Kidney (tissue), 14 donors: ENCODE data around the gene EEF1AKMT1. TPM values are rescaled to one million over a fixed set of nuclear protein-coding genes. Genes with fewer than 3 reads are reported as not detected.

ENCODE experiments used
- DNase-seq, 5 donors: peaks; one replicate each; pipeline ENCODE4 v3.0.0-alpha.2; 2013 to 2020
- FAIRE-seq: peaks from 2 replicates; lab custom pipeline; 2012; peaks lifted over from hg19 to GRCh38; lab: Jason Lieb, UNC
- H3K27ac ChIP-seq, 2 donors: one replicate each; pipeline ENCODE4 v1.7.0; 2013; ENCODE audit warnings: low read depth in 2 of 2, low read length in 2 of 2, inconsistent platforms in 1 of 2
- H3K27me3 ChIP-seq: one replicate; pipeline ENCODE4 v1.7.1; 2013; ENCODE audit warnings: low read length, inconsistent platforms; ENCODE audit not compliant: control insufficient read depth, insufficient read depth
- H3K36me3 ChIP-seq, 3 donors: one replicate each; pipeline versions ENCODE4 v1.7.0 to v1.7.1; 2013; ENCODE audit warnings: low read length in 3 of 3, control low read depth in 1 of 3, inconsistent platforms in 1 of 3; ENCODE audit not compliant: insufficient read depth in 3 of 3, control insufficient read depth in 2 of 3
- H3K4me1 ChIP-seq, 3 donors: one replicate each; pipeline versions ENCODE4 v1.7.0 to v1.7.1; 2013; ENCODE audit warnings: low read length in 3 of 3, inconsistent platforms in 1 of 3, low read depth in 1 of 3; ENCODE audit not compliant: control insufficient read depth in 2 of 3, insufficient read depth in 2 of 3
- H3K4me3 ChIP-seq, 3 donors: one replicate each; pipeline versions ENCODE4 v1.7.0 to v1.8.1; 2013; ENCODE audit warnings: low read length in 3 of 3, control low read depth in 1 of 3, inconsistent platforms in 1 of 3
- H3K9ac ChIP-seq, 3 donors: one replicate each; pipeline versions ENCODE4 v1.7.0 to v1.7.1; 2013; ENCODE audit warnings: low read length in 3 of 3, control low read depth in 1 of 3, inconsistent platforms in 1 of 3
- H3K9me3 ChIP-seq, 3 donors: one replicate each; pipeline versions ENCODE4 v1.7.0 to v1.7.1; 2013; ENCODE audit warnings: low read length in 3 of 3, control low read depth in 1 of 3, inconsistent platforms in 1 of 3; ENCODE audit not compliant: control insufficient read depth in 2 of 3, insufficient read depth in 1 of 3
- CTCF ChIP-seq: IDR thresholded peaks from 3 replicates; pipeline ENCODE4 v1.5.1; 2012; ENCODE audit warnings: mild to moderate bottlenecking, moderate library complexity, borderline replicate concordance; ENCODE audit not compliant: insufficient read depth; ENCODE audit errors: extremely low read depth
- intact Hi-C: fragments of 100-400 bp; cut with DNase I; formaldehyde crosslinking; loops from one replicate; pipeline ENCODE4 v1.11.1; 2022
- polyA plus RNA-seq: library from polyadenylated mRNA; stranded (reverse); fragments of 350-450 nt; fragmentation: Illumina TruSeq; extraction: RNeasy Lipid Tissue Mini Kit (QIAGEN cat#74804); gene quantifications from one replicate; pipeline ENCODE4 v1.2.3, GENCODE V29; 2014; ENCODE audit warnings: low read depth, low replicate concordance; ENCODE audit not compliant: insufficient read depth
- total RNA-seq: library from RNA; stranded (reverse); fragmentation: NEBNext Ultra II Directional; extraction: Animal tissue kit (Norgen Biotek cat#: 25700); gene quantifications from one replicate; pipeline ENCODE4 v1.2.1, GENCODE V29; 2021
- donor health status: control.
- donor health status: control.
- donor health status: control.
- donor health status: control.
- donor health status: control.
- donor health status: DM: yes; HTN: yes; CAD: no.
- donor health status: Normal renal cell carcinoma (clear cell type).

The EEF1AKMT1 gene
- total and polyA plus RNA-seq, 2 donors from 2014 or later, result 10.7 to 16.6 TPM

DNA sequence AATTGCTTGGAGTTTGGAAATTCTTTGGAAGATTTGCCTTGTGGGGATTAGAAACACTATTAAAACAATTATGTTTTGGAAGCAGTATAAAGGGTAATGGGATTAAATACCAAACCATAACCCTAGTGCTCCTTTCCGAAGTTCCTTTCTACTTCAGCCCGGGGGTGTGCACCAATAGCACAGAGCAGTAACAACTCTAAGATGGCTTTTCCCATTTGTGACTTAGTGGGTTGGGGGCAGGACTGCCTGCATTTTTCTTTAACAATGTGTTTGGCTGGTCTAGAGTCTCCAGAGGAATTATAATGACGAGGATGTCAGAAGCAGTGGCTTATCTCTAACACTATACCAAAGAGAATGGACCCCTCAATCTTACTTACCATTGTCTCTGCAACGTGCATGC lies 82.1 kb downstream of the EEF1AKMT1 start:
- DNase-seq (no peak), FAIRE-seq (no peak)
- no peak for TF ChIP-seq CTCF
- Histone ChIP-seq H3K27ac (no peak overlapping the region), H3K4me3 (no peak overlapping the region), H3K36me3 (no peaks in the 10 kb centered on the region), H3K4me1 (no peaks in the 10 kb centered on the region), H3K27me3 (no peaks in the 10 kb centered on the region), H3K9me3 (no peaks in the 10 kb centered on the region), H3K9ac (no peak overlapping the region)
- intact Hi-C loops, result no loop called here

GRCh38 chr13:20689291-20689690 lies 84.5 kb downstream of the EEF1AKMT1 start:
- TF ChIP-seq CTCF, result no peak
- H3K9ac ChIP-seq, result no peak overlapping the region
- H3K4me1 ChIP-seq, result no peaks in the 10 kb centered on the region
- H3K27ac ChIP-seq, result no peak overlapping the region
- DNase-seq (no peak), FAIRE-seq (no peak)
- intact Hi-C loops, result no loop called here
- H3K9me3 ChIP-seq, result no peaks in the 10 kb centered on the region
- H3K4me3 ChIP-seq, result no peak overlapping the region
- H3K27me3 ChIP-seq, result no peaks in the 10 kb centered on the region
- peaks cover 0 to under 1% (median 0%) of the 10 kb centered on the region in 3 donors for H3K36me3 ChIP-seq

- no peak for TF ChIP-seq CTCF
- intact Hi-C loops, result no loop called here
- peaks cover 0 to 3% (median 0%) of the 10 kb centered on the region in 3 donors for H3K36me3 ChIP-seq
- H3K9ac ChIP-seq, result no peak overlapping the region
- DNase-seq (no peak), FAIRE-seq (no peak)
- no peaks in the 10 kb centered on the region for H3K4me1 ChIP-seq
- H3K27ac ChIP-seq, result no peak overlapping the region
- no peaks in the 10 kb centered on the region for H3K9me3 ChIP-seq
- no peak overlapping the region for H3K4me3 ChIP-seq
- no peaks in the 10 kb centered on the region for H3K27me3 ChIP-seq
These were observed 86.7 kb downstream of the EEF1AKMT1 start for GRCh38 chr13:20686863-20687579.
